Neural cell (in vitro differentiated cells): Measurements from ENCODE around the gene PLCH1. TPM values are rescaled to one million over a fixed set of nuclear protein-coding genes. Genes with fewer than 3 reads are reported as not detected.

Source experiments
- H2AFZ ChIP-seq: fragments of 200-600, 300-800 bp; sonication (generic), shearing (Covaris generic); 2 replicates; pipeline ENCODE4 v1.6.0; 2014; ENCODE audit warnings: low read depth, mild to moderate bottlenecking, antibody characterized with exemption, low read length, moderate library complexity
- H3F3A ChIP-seq: fragments of 200-600 bp; shearing (Covaris generic); 2 replicates; pipeline ENCODE4 v1.6.1; 2016; ENCODE audit warnings: mild to moderate bottlenecking, moderate library complexity, mixed read lengths, antibody characterized with exemption, low read length; ENCODE audit not compliant: insufficient read depth, poor library complexity, severe bottlenecking
- H3K27ac ChIP-seq: fragments of 200-600, 300-800 bp; sonication (generic), shearing (Covaris generic); 2 replicates; pipeline ENCODE4 v1.5.1; 2014; ENCODE audit warnings: mild to moderate bottlenecking, low read length, moderate library complexity
- H3K27me3 ChIP-seq: fragments of 300-800, 200-600 bp; sonication (generic), shearing (Covaris generic); 2 replicates; pipeline ENCODE4 v1.6.0; 2014; ENCODE audit warnings: mild to moderate bottlenecking, low read depth, low read length, moderate library complexity; ENCODE audit not compliant: insufficient read depth
- H3K36me3 ChIP-seq: fragments of 300-800, 200-600 bp; sonication (generic), shearing (Covaris generic); 2 replicates; pipeline ENCODE4 v1.5.1; 2014; ENCODE audit warnings: mild to moderate bottlenecking, antibody characterized with exemption, low read length, moderate library complexity; ENCODE audit not compliant: insufficient read depth
- H3K4me2 ChIP-seq: fragments of 300-800, 200-600 bp; sonication (generic), shearing (Covaris generic); 2 replicates; pipeline ENCODE4 v1.6.0; 2014; ENCODE audit warnings: mild to moderate bottlenecking, low read length
- H3K4me3 ChIP-seq: fragments of 300-800, 200-600 bp; sonication (generic), shearing (Covaris generic); 2 replicates; pipeline ENCODE4 v1.5.1; 2014; ENCODE audit warnings: mild to moderate bottlenecking, low read length, moderate library complexity
- H3K79me2 ChIP-seq: fragments of 200-600 bp; shearing (Covaris generic); replicated peaks from 2 replicates; pipeline ENCODE4 v1.6.0; 2014; ENCODE audit warnings: mild to moderate bottlenecking, low read length, moderate library complexity; ENCODE audit not compliant: insufficient read depth
- H3K9ac ChIP-seq: fragments of 300-800, 200-600 bp; sonication (generic), shearing (Covaris generic); 2 replicates; pipeline ENCODE4 v1.6.1; 2016; ENCODE audit warnings: mild to moderate bottlenecking, low read length, mixed read lengths
- H3K9me2 ChIP-seq: fragments of 200-600 bp; shearing (Covaris generic); 2 replicates; pipeline ENCODE4 v1.6.1; 2016; ENCODE audit warnings: mild to moderate bottlenecking, low read length, mixed read lengths; ENCODE audit not compliant: insufficient read depth
- H3K9me3 ChIP-seq: fragments of 200-600, 300-800 bp; sonication (generic), shearing (Covaris generic); 2 replicates; pipeline ENCODE4 v1.6.1; 2016; ENCODE audit warnings: mild to moderate bottlenecking, mixed run types, low read length, moderate library complexity, mixed read lengths
- H4K20me1 ChIP-seq: fragments of 200-600 bp; shearing (Covaris generic); 2 replicates; pipeline ENCODE4 v1.6.1; 2016; ENCODE audit warnings: mild to moderate bottlenecking, mixed run types; ENCODE audit not compliant: insufficient read depth
- EP300 ChIP-seq: fragments of 450-650 bp; conservative IDR thresholded peaks from 2 replicates; pipeline ENCODE4 v1.6.1; 2014; ENCODE audit warnings: antibody characterized with exemption, mild to moderate bottlenecking, moderate library complexity; ENCODE audit not compliant: poor library complexity, severe bottlenecking
- EZH2 ChIP-seq: fragments of 200-600, 300-800 bp; shearing (Covaris generic), sonication (generic); IDR thresholded peaks from 2 replicates; pipeline ENCODE4 v1.6.1; 2014; ENCODE audit warnings: antibody characterized with exemption, low read length, borderline replicate concordance, mild to moderate bottlenecking; ENCODE audit not compliant: insufficient read depth, poor library complexity, severe bottlenecking
- MXI1 ChIP-seq: fragments of 450-650 bp; conservative IDR thresholded peaks from 2 replicates; pipeline ENCODE4 v1.6.1; 2014; ENCODE audit warnings: antibody characterized with exemption, mild to moderate bottlenecking; ENCODE audit not compliant: poor library complexity, severe bottlenecking
- POLR2AphosphoS5 ChIP-seq: IDR thresholded peaks from 2 replicates; pipeline ENCODE4 v1.6.1; 2012
- RAD21 ChIP-seq: fragments of 450-650 bp; conservative IDR thresholded peaks from 2 replicates; pipeline ENCODE4 v1.6.1; 2014; ENCODE audit warnings: antibody characterized with exemption, mild to moderate bottlenecking, moderate library complexity
- REST ChIP-seq: IDR thresholded peaks from 2 replicates; pipeline ENCODE4 v1.6.1; 2012; ENCODE audit warnings: borderline replicate concordance
- SMC3 ChIP-seq: fragments of 450-650 bp; conservative IDR thresholded peaks from 2 replicates; pipeline ENCODE4 v1.6.1; 2014; ENCODE audit warnings: antibody characterized with exemption, mild to moderate bottlenecking, moderate library complexity; ENCODE audit not compliant: poor library complexity
- TAF1 ChIP-seq: IDR thresholded peaks from 2 replicates; pipeline ENCODE4 v1.6.1; 2012; ENCODE audit warnings: low read depth
- polyA plus RNA-seq: library from polyadenylated mRNA; depleted of rRNA; stranded (reverse); fragments of >200 nt; gene quantifications from 2 replicates; pipeline ENCODE4 v1.2.3, GENCODE V29; 2014
- TF ChIP-seq, protein P1 (sequence below): fragments of 450-650 bp; IDR thresholded peaks from 2 replicates; pipeline ENCODE4 v1.5.1; 2014; ENCODE audit warnings: antibody characterized with exemption, mild to moderate bottlenecking, moderate library complexity; ENCODE audit not compliant: poor library complexity, severe bottlenecking

The PLCH1 gene
- polyA plus RNA-seq, 1 donor from 2014 or later = 13.5 TPM

- Histone ChIP-seq H3K4me3 (no peak overlapping the region), H3K36me3 (no peaks in the 10 kb centered on the region), H3K9me3 (no peaks in the 10 kb centered on the region), H4K20me1 (no peaks in the 10 kb centered on the region), H3K9me2 (no peaks in the 10 kb centered on the region), H3K4me2 (no peak overlapping the region), H3K79me2 (no peaks in the 10 kb centered on the region), H3F3A (no peaks in the 10 kb centered on the region), H2AFZ (no peak overlapping the region), H3K27ac (no peak overlapping the region), H3K9ac (no peak overlapping the region), H3K27me3 (no peaks in the 10 kb centered on the region)
- TF ChIP-seq RAD21 = no peak
- no peak for TF ChIP-seq POLR2AphosphoS5
- TF ChIP-seq TAF1 = no peak
- TF ChIP-seq REST = no peak
- no peak for TF ChIP-seq SMC3
- TF ChIP-seq EP300 = no peak
- TF ChIP-seq, protein P1, sequence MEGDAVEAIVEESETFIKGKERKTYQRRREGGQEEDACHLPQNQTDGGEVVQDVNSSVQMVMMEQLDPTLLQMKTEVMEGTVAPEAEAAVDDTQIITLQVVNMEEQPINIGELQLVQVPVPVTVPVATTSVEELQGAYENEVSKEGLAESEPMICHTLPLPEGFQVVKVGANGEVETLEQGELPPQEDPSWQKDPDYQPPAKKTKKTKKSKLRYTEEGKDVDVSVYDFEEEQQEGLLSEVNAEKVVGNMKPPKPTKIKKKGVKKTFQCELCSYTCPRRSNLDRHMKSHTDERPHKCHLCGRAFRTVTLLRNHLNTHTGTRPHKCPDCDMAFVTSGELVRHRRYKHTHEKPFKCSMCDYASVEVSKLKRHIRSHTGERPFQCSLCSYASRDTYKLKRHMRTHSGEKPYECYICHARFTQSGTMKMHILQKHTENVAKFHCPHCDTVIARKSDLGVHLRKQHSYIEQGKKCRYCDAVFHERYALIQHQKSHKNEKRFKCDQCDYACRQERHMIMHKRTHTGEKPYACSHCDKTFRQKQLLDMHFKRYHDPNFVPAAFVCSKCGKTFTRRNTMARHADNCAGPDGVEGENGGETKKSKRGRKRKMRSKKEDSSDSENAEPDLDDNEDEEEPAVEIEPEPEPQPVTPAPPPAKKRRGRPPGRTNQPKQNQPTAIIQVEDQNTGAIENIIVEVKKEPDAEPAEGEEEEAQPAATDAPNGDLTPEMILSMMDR = no peak
- TF ChIP-seq MXI1 = no peak
- no peak for TF ChIP-seq EZH2
These were observed 358.0 kb downstream of the PLCH1 start for GRCh38 chr3:155386919-155387318.

DNA sequence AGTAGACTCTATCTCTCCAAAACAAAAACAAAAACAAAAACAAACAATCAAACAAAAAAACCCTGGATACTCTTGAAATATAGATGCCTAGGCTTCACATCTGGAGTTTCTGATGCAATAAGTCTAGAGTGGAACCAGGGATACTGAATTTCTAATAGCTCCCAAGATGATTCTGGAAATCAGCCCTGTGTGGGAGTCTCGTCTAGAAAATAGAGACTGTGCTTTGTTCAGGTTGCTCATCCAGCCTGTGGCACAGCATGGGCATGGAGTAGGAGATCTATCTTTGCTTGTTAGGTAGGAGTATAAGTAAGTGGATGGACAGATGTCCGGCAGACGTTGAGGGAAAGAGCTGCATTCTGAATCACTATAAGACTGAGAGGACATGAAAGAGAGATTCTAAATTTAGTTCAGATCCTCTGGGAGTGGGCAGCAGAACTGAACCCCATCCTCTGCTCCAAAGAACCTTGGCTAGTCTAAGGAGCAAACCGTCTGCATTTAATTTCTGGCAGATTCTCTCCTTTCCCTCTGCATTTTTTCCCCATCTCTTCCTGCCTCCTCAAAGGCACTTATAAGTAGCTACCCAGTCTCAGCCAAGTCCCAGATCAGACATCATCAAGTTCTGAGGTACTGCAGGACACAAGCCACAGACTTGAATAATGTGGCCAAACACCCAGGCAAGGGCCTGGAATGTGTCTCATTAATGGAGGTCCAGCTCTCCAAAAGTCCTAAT, 358.8 kb downstream of the PLCH1 start:
- Histone ChIP-seq H3K79me2 (no peaks in the 10 kb centered on the region), H3K27ac (no peak overlapping the region), H3K4me3 (no peak overlapping the region), H3K27me3 (no peaks in the 10 kb centered on the region), H3K36me3 (no peaks in the 10 kb centered on the region), H3F3A (no peaks in the 10 kb centered on the region), H3K9ac (no peak overlapping the region), H4K20me1 (no peaks in the 10 kb centered on the region), H3K9me2 (no peaks in the 10 kb centered on the region), H3K4me2 (no peak overlapping the region), H3K9me3 (no peaks in the 10 kb centered on the region), H2AFZ (no peak overlapping the region)
- TF ChIP-seq MXI1 (no peak), EP300 (no peak), POLR2AphosphoS5 (no peak), REST (no peak), EZH2 (no peak), SMC3 (no peak), TAF1 (no peak), RAD21 (no peak)
- TF ChIP-seq, protein P1 = no peak
